ENCODE results near the gene PEX10.

Gene PEX10

DNA sequence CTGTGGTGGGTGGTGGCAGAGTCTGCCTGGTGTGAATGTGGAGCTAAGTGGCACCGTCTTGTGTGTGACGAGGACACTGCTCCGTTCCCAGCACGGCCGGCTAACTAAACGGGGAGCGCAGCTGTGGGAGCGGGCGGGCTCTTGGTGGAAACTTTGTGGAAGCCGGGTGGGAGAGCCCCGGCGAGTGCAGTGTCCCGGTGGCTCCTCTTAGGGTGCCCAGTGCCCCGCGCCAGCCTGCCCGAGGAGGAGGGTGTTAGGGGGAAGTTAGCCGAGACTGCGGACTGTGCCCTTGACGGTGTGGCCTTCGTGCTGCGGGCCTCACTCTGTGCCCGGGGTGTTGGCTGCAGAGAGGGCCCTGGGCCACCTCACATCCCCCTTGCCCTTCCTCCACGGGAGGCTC lies 9.9 kb downstream of the PEX10 start:
- no peaks in the 10 kb centered on the region for H3K4me1 ChIP-seq (ENCODE audit: insufficient read depth, low read length, poor library complexity, severe bottlenecking)
- no peak overlapping the region for H3K4me3 ChIP-seq (ENCODE audit: low read length, poor library complexity, severe bottlenecking)
- H3K9me3 ChIP-seq (ENCODE audit: insufficient read depth, low read depth, low read length), result no peaks in the 10 kb centered on the region
- H2AFZ ChIP-seq (ENCODE audit: low read length), result no peak overlapping the region
- peaks cover 49% of the 10 kb centered on the region; the same call in 1 of the 2 replicates for H3K36me3 ChIP-seq (ENCODE audit: insufficient read depth, low read length)
- H4K20me1 ChIP-seq (ENCODE audit: insufficient read depth, low read length, poor library complexity, severe bottlenecking), result peaks cover 5% of the 10 kb centered on the region
- no peaks in the 10 kb centered on the region for H3K79me2 ChIP-seq (ENCODE audit: insufficient read depth, low read length)
- H3K9ac ChIP-seq (ENCODE audit: low read depth, low read length, poor library complexity, severe bottlenecking), result no peak overlapping the region
- no peaks in the 10 kb centered on the region for H3F3A ChIP-seq (ENCODE audit: low read depth)
- no peak overlapping the region for H3K4me2 ChIP-seq (ENCODE audit: low read depth, low read length, poor library complexity, severe bottlenecking)
- H3K9me2 ChIP-seq (replicated peaks; ENCODE audit: low read depth, low read length), result no peaks in the 10 kb centered on the region
- no peak for TF ChIP-seq EZH2phosphoT487 (IDR thresholded peaks at IDR 0.05; ENCODE audit: borderline replicate concordance)
- TF ChIP-seq, protein P1, sequence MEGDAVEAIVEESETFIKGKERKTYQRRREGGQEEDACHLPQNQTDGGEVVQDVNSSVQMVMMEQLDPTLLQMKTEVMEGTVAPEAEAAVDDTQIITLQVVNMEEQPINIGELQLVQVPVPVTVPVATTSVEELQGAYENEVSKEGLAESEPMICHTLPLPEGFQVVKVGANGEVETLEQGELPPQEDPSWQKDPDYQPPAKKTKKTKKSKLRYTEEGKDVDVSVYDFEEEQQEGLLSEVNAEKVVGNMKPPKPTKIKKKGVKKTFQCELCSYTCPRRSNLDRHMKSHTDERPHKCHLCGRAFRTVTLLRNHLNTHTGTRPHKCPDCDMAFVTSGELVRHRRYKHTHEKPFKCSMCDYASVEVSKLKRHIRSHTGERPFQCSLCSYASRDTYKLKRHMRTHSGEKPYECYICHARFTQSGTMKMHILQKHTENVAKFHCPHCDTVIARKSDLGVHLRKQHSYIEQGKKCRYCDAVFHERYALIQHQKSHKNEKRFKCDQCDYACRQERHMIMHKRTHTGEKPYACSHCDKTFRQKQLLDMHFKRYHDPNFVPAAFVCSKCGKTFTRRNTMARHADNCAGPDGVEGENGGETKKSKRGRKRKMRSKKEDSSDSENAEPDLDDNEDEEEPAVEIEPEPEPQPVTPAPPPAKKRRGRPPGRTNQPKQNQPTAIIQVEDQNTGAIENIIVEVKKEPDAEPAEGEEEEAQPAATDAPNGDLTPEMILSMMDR (conservative IDR thresholded peaks at IDR 0.05; ENCODE audit: low read length), result no peak
- no peaks in the 10 kb centered on the region for H3K27me3 ChIP-seq (ENCODE audit: insufficient read depth, low read length, poor library complexity, severe bottlenecking)

DNA sequence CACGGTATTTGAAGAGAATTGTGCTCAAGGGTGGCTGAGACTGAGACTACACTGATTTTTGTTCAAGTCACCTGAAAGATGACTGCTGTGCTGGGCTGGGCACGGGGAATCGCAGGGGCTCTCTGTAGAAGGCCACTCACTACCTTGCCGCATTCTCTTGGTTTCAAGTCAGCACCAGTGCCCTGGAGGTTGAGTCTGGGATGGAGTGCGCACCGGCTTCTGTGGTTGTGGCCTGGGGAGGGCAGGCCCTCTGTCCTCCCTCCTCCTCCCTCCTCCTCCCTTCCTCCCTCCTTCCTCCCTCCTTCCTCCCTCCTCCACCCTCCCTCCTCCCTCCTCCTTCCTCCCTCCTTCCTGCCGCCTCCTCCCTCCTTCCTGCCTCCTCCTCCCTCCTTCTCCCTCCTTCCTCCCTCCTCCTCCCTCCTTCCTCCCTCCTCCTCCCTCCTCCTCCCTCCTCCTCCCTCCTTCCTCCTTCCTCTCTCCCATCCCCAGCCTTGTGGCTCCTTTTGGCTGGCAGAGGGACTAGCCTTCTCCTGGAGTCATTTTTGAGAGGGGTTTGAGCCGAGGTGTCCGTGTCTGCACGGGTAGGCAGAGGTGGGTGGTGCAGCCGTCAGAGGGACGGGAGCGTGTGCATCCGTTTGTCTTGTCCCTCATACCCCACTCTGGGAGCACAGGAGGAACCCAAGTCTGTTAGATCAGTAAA lies 11.3 kb downstream of the PEX10 start:
- no peaks in the 10 kb centered on the region for H3K27me3 ChIP-seq (ENCODE audit: insufficient read depth, low read length, poor library complexity, severe bottlenecking)
- no peak overlapping the region for H3K4me2 ChIP-seq (ENCODE audit: low read depth, low read length, poor library complexity, severe bottlenecking)
- no peak overlapping the region for H3K9ac ChIP-seq (ENCODE audit: low read depth, low read length, poor library complexity, severe bottlenecking)
- no peak for TF ChIP-seq EZH2phosphoT487 (IDR thresholded peaks at IDR 0.05; ENCODE audit: borderline replicate concordance)
- TF ChIP-seq, protein P1 (conservative IDR thresholded peaks at IDR 0.05; ENCODE audit: low read length), result no peak
- no peak overlapping the region for H2AFZ ChIP-seq (ENCODE audit: low read length)
- H4K20me1 ChIP-seq (ENCODE audit: insufficient read depth, low read length, poor library complexity, severe bottlenecking), result peaks cover 5% of the 10 kb centered on the region
- peaks cover 58% of the 10 kb centered on the region; the same call in 1 of the 2 replicates for H3K36me3 ChIP-seq (ENCODE audit: insufficient read depth, low read length)
- no peaks in the 10 kb centered on the region for H3F3A ChIP-seq (ENCODE audit: low read depth)
- H3K79me2 ChIP-seq (ENCODE audit: insufficient read depth, low read length), result peaks cover 1% of the 10 kb centered on the region; the same call in 1 of the 2 replicates
- no peaks in the 10 kb centered on the region for H3K9me3 ChIP-seq (ENCODE audit: insufficient read depth, low read depth, low read length)
- no peaks in the 10 kb centered on the region for H3K9me2 ChIP-seq (replicated peaks; ENCODE audit: low read depth, low read length)
- no peak overlapping the region for H3K4me3 ChIP-seq (ENCODE audit: low read length, poor library complexity, severe bottlenecking)
- no peaks in the 10 kb centered on the region for H3K4me1 ChIP-seq (ENCODE audit: insufficient read depth, low read length, poor library complexity, severe bottlenecking)

DNA sequence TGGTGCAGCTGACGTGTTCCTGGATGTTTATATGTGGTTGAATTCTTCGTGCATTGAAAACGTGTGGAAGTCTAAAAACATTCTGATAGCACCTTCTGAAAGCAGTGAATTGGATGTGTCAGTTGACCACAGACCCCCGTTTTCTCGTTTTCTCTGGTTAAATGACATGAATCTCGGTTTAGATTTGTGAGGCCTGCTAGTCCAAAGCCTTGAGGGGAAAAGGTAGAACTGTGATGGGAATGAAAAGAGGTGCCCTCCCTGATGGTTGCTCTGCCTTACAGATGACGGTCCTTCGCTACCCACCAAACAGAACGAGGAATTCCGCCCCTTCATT lies 11.8 kb downstream of the PEX10 start:
- H3K4me2 ChIP-seq (ENCODE audit: low read depth, low read length, poor library complexity, severe bottlenecking), result no peak overlapping the region
- H3K36me3 ChIP-seq (ENCODE audit: insufficient read depth, low read length), result peaks cover 58% of the 10 kb centered on the region; the same call in 1 of the 2 replicates
- H3F3A ChIP-seq (ENCODE audit: low read depth), result no peaks in the 10 kb centered on the region
- peaks cover 6% of the 10 kb centered on the region; the same call in 1 of the 2 replicates for H3K79me2 ChIP-seq (ENCODE audit: insufficient read depth, low read length)
- H2AFZ ChIP-seq (ENCODE audit: low read length), result no peak overlapping the region
- H3K9ac ChIP-seq (ENCODE audit: low read depth, low read length, poor library complexity, severe bottlenecking), result no peak overlapping the region
- no peaks in the 10 kb centered on the region for H3K27me3 ChIP-seq (ENCODE audit: insufficient read depth, low read length, poor library complexity, severe bottlenecking)
- H3K4me1 ChIP-seq (ENCODE audit: insufficient read depth, low read length, poor library complexity, severe bottlenecking), result no peaks in the 10 kb centered on the region
- no peaks in the 10 kb centered on the region for H3K9me3 ChIP-seq (ENCODE audit: insufficient read depth, low read depth, low read length)
- H3K9me2 ChIP-seq (replicated peaks; ENCODE audit: low read depth, low read length), result no peaks in the 10 kb centered on the region
- H3K4me3 ChIP-seq (ENCODE audit: low read length, poor library complexity, severe bottlenecking), result no peak overlapping the region
- peaks cover 5% of the 10 kb centered on the region for H4K20me1 ChIP-seq (ENCODE audit: insufficient read depth, low read length, poor library complexity, severe bottlenecking)
- TF ChIP-seq, protein P1 (conservative IDR thresholded peaks at IDR 0.05; ENCODE audit: low read length), result no peak

All from Loucy (cell line).